ENCODE results near the gene CNOT11.

- TF ChIP-seq CTCF (optimal IDR thresholded peaks at IDR 0.05 in 1 of 3, IDR thresholded peaks at IDR 0.05 in 1 of 3, conservative IDR thresholded peaks at IDR 0.05 in 1 of 3; ENCODE audit: extremely low read depth in 1 of 3, insufficient read depth in 2 of 3, low read length in 3 of 3), result no peak
- no peak for TF ChIP-seq EZH2 (IDR thresholded peaks at IDR 0.05; ENCODE audit: low read length)
Observed at GRCh38 chr2:101295895-101296294, 43.2 kb downstream of the CNOT11 start.

Measured in keratinocyte (primary cell).